Measurements from ENCODE around the gene TXK.

GRCh38 chr4:48156423-48156822 lies 22.4 kb upstream of the TXK start:
- TF ChIP-seq CTCF (conservative IDR thresholded peaks at IDR 0.05; ENCODE audit: low read depth, low read length), result no peak
- TF ChIP-seq EZH2 (IDR thresholded peaks at IDR 0.05; ENCODE audit: borderline replicate concordance, low read depth, low read length, poor library complexity, severe bottlenecking), result no peak
